Measurements from ENCODE around the gene RAB9A. TPM values are rescaled to one million over a fixed set of nuclear protein-coding genes. Genes with fewer than 3 reads are reported as not detected.

RAB9A gene
- total and polyA plus RNA-seq, 2 of the 8 experiments (the other 6 are each of a cell fraction or from before 2014, with no cell fraction given), result 21.8 to 34.0 TPM

DNA sequence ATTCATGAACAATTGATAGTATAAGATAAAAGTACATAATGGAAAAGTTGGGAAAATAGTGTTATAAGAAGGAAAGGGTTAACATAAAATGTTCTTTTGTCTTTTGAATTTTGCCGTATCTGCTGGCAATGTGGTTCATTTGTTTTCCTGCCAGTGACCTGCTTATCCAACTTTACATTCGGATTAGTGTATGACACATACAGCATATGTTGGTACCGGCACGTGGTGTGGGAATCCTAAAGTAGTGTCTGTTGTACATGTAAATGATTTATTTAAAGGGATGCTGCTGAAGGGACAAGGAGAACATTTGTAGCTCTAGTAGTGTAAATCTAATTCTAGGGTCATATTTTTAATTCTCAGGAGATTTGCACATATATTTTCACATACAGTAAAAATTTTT, 11.5 kb downstream of the RAB9A start:
- Histone ChIP-seq H2BK5ac (ENCODE audit: low read depth, low read length) (no peak overlapping the region), H2BK12ac (ENCODE audit: low read depth, low read length) (no peak overlapping the region), H3K79me1 (ENCODE audit: low read depth, low read length) (peaks cover 6% of the 10 kb centered on the region), H2BK120ac (replicated peaks; ENCODE audit: low read depth, low read length) (no peak overlapping the region), H3K9me3 (ENCODE audit: insufficient read depth in 2 of 2, low read depth in 1 of 2, low read length in 1 of 2) (no peaks in the 10 kb centered on the region), H4K91ac (replicated peaks; ENCODE audit: insufficient read length, low read length) (no peak overlapping the region), H3K4me1 (replicated peaks in 1 of 4; ENCODE audit: control insufficient read depth in 3 of 4, insufficient read depth in 4 of 4, low read length in 3 of 4) (peaks cover 0 to 4% (median 2%) of the 10 kb centered on the region in 4 experiments; a peak in 3 of 7 replicates), H3K27me3 (replicated peaks in 1 of 4; ENCODE audit: control insufficient read depth in 3 of 4, extremely low read depth in 1 of 4, insufficient read depth in 3 of 4, low read length in 3 of 4) (no peaks in the 10 kb centered on the region), H2BK20ac (ENCODE audit: low read length) (no peak overlapping the region), H4K5ac (ENCODE audit: insufficient read length, low read depth, low read length) (no peak overlapping the region), H3K79me2 (ENCODE audit: control insufficient read depth in 1 of 2, insufficient read depth in 2 of 2, low read length in 2 of 2) (peaks cover 0 to 88% of the 10 kb centered on the region in 2 experiments; a peak in 2 of 4 replicates), H3K14ac (ENCODE audit: insufficient read length) (no peak overlapping the region), H3K4ac (replicated peaks; ENCODE audit: insufficient read length, low read depth, low read length) (no peak overlapping the region), H2AFZ (ENCODE audit: low read length) (no peak overlapping the region), H3K23ac (ENCODE audit: insufficient read length) (no peak overlapping the region), H3K4me2 (ENCODE audit: insufficient read depth in 1 of 2, low read depth in 2 of 2, low read length in 2 of 2) (no peak overlapping the region), H2BK15ac (ENCODE audit: low read length) (no peak overlapping the region), H3K27ac (ENCODE audit: low read depth, low read length) (no peak overlapping the region), H3K4me3 (ENCODE audit: extremely low read depth in 1 of 4, insufficient read depth in 2 of 4, low read depth in 3 of 4, low read length in 4 of 4) (no peak overlapping the region), H4K8ac (ENCODE audit: extremely low read depth, insufficient read depth, low read length) (no peak overlapping the region), H3K23me2 (ENCODE audit: low read depth, low read length) (no peaks in the 10 kb centered on the region), H3K9ac (replicated peaks in 1 of 4; ENCODE audit: extremely low read depth in 1 of 4, low read depth in 3 of 4, low read length in 3 of 4) (no peak overlapping the region), H2AK5ac (ENCODE audit: low read depth, low read length) (no peak overlapping the region), H3K18ac (ENCODE audit: extremely low read depth, low read length) (no peak overlapping the region), H3K56ac (replicated peaks; ENCODE audit: insufficient read length, low read depth, low read length) (no peak overlapping the region), H3K36me3 (ENCODE audit: control insufficient read depth in 2 of 4, insufficient read depth in 4 of 4, low read length in 3 of 4) (no peaks in the 10 kb centered on the region; a peak in 2 of 8 replicates), H4K20me1 (replicated peaks in 1 of 2; ENCODE audit: control insufficient read depth in 1 of 2, insufficient read depth in 2 of 2, low read length in 2 of 2) (peaks cover 0 to 9% of the 10 kb centered on the region in 2 experiments)
- no peak for FAIRE-seq
- ChIA-PET CTCF (ENCODE audit: partially characterized antibody) (interaction anchor here (0.6 to 1.5 kb wide), 2 partner anchors 46 to 1303 kb away, joined by 3 to 4 read pairs; no protein-coding TSS in a partner anchor), POLR2A (ENCODE audit: partially characterized antibody) (interaction anchor here (0.6 to 0.7 kb wide), 2 partner anchors 216 to 326 kb away, joined by 3 read pairs; no protein-coding TSS in a partner anchor)
- WGBS, 2 experiments (ENCODE audit: extremely low coverage in 1 of 2, insufficient coverage in 1 of 2, insufficient read length in 1 of 2, insufficient replicate concordance in 2 of 2, low coverage in 1 of 2, low lambda C conversion rate in 2 of 2, missing lambda C conversion rate in 1 of 2), result 90% methylated on average over 4 of the region's 4 CpGs; no CpG with 5 or more reads in 1 of the 2 experiments
- no peak for DNase-seq (ENCODE audit: low read depth in 1 of 2, low spot score in 2 of 2)
- TF ChIP-seq KDM5A (IDR thresholded peaks at IDR 0.05; ENCODE audit: low read length) (no peak), POLR2AphosphoS5 (IDR thresholded peaks at IDR 0.05; ENCODE audit: low read depth, low read length) (no peak), SIX5 (IDR thresholded peaks at IDR 0.05; ENCODE audit: low read depth, low read length) (no peak), PHF8 (conservative IDR thresholded peaks at IDR 0.05; ENCODE audit: low read depth, low read length) (no peak), RBBP5 (IDR thresholded peaks at IDR 0.05; ENCODE audit: borderline replicate concordance, low read depth, low read length) (no peak)

Data from H1 (cell line).